H1 (cell line): ENCODE data around the gene CASZ1. TPM values are rescaled to one million over a fixed set of nuclear protein-coding genes. Genes with fewer than 3 reads are reported as not detected.

ENCODE experiments used
- CTCF ChIA-PET: fragments of 300-600 bp; sonication (Branson Sonifier 250); formaldehyde crosslinking; loops from one replicate; lab custom pipeline; 2021; ENCODE audit not compliant: partially characterized antibody; lab: Charles Lee
- POLR2A ChIA-PET: fragments of 300-600 bp; sonication (Branson Sonifier 250); formaldehyde crosslinking; loops from one replicate; lab custom pipeline; 2021; ENCODE audit warnings: inconsistent platforms; ENCODE audit not compliant: partially characterized antibody; lab: Charles Lee
- DNase-seq, 2 experiments: peaks; one replicate each; pipeline versions ENCODE4 v3.0.0 to v3.0.0-alpha.2; 2010 to 2022; ENCODE audit warnings: low spot score in 2 of 2, low read depth in 1 of 2, mixed read lengths in 1 of 2
- FAIRE-seq: peaks from 2 replicates; lab custom pipeline; 2011; peaks lifted over from hg19 to GRCh38; lab: Jason Lieb, UNC
- H2AFZ ChIP-seq: 2 replicates; pipeline ENCODE4 v1.8.1; 2012; ENCODE audit warnings: low read length, inconsistent platforms
- H2AK5ac ChIP-seq: 2 replicates; pipeline ENCODE4 v1.6.1; 2013; ENCODE audit warnings: low read depth, low read length
- H2BK120ac ChIP-seq: replicated peaks from 2 replicates; pipeline ENCODE3; 2013; ENCODE audit warnings: low read depth, low read length, inconsistent platforms
- H2BK12ac ChIP-seq: 2 replicates; pipeline ENCODE4 v1.6.1; 2013; ENCODE audit warnings: low read depth, low read length
- H2BK15ac ChIP-seq: 2 replicates; pipeline ENCODE4 v1.6.1; 2013; ENCODE audit warnings: low read length
- H2BK20ac ChIP-seq: 2 replicates; pipeline ENCODE4 v1.6.1; 2013; ENCODE audit warnings: low read length
- H2BK5ac ChIP-seq: 2 replicates; pipeline ENCODE4 v1.6.1; 2013; ENCODE audit warnings: low read depth, low read length
- H3K14ac ChIP-seq: 2 replicates; pipeline ENCODE4 v1.6.1; 2013; ENCODE audit warnings: inconsistent platforms; ENCODE audit not compliant: insufficient read length
- H3K18ac ChIP-seq: 2 replicates; pipeline ENCODE4 v1.6.1; 2013; ENCODE audit warnings: low read length; ENCODE audit errors: extremely low read depth
- H3K23ac ChIP-seq: 2 replicates; pipeline ENCODE4 v1.6.1; 2013; ENCODE audit warnings: inconsistent platforms; ENCODE audit not compliant: insufficient read length
- H3K23me2 ChIP-seq: 2 replicates; pipeline ENCODE4 v1.6.1; 2013; ENCODE audit warnings: low read depth, low read length
- H3K27ac ChIP-seq: 2 replicates; pipeline ENCODE4 v1.6.1; 2011; ENCODE audit warnings: low read depth, low read length, inconsistent platforms
- H3K27me3 ChIP-seq, 4 experiments: replicated peaks in 1 of 4; 1 replicate in 1 of 4; 2 replicates in 3 of 4; pipeline versions ENCODE4 v1.6.1 to v1.8.1; 2011 to 2013; ENCODE audit warnings: low read length in 3 of 4, mild to moderate bottlenecking in 3 of 4, inconsistent platforms in 2 of 4, mixed read lengths in 2 of 4, moderate library complexity in 1 of 4; ENCODE audit not compliant: control insufficient read depth in 3 of 4, insufficient read depth in 3 of 4; ENCODE audit errors: extremely low read depth in 1 of 4
- H3K36me3 ChIP-seq, 4 experiments: 2 replicates each; pipeline versions ENCODE4 v1.6.1 to v1.8.1; 2011 to 2013; ENCODE audit warnings: mild to moderate bottlenecking in 4 of 4, low read length in 3 of 4, moderate library complexity in 2 of 4, control low read depth in 1 of 4, inconsistent platforms in 1 of 4; ENCODE audit not compliant: insufficient read depth in 4 of 4, control insufficient read depth in 2 of 4
- H3K4ac ChIP-seq: replicated peaks from 2 replicates; pipeline ENCODE3; 2013; ENCODE audit warnings: low read length, low read depth, mixed read lengths, inconsistent platforms; ENCODE audit not compliant: insufficient read length
- H3K4me1 ChIP-seq, 4 experiments: replicated peaks in 1 of 4; 1 replicate in 1 of 4; 2 replicates in 3 of 4; pipeline versions ENCODE4 v1.6.1 to v1.8.1; 2011 to 2013; ENCODE audit warnings: low read length in 3 of 4, inconsistent platforms in 2 of 4, mixed read lengths in 1 of 4; ENCODE audit not compliant: insufficient read depth in 4 of 4, control insufficient read depth in 3 of 4
- H3K4me2 ChIP-seq, 2 experiments: 2 replicates each; pipeline versions ENCODE4 v1.6.1 to v1.8.1; 2011 to 2013; ENCODE audit warnings: low read depth in 2 of 2, low read length in 2 of 2, control low read depth in 1 of 2, inconsistent platforms in 1 of 2, mild to moderate bottlenecking in 1 of 2; ENCODE audit not compliant: insufficient read depth in 1 of 2
- H3K4me3 ChIP-seq, 4 experiments: fragments of 200-600, 300-600 bp in 1 of 4; sonication (generic), shearing (Covaris generic), sonication (Bioruptor Twin) in 1 of 4; 2 replicates each; pipeline versions ENCODE4 v1.5.1 to v1.8.1; 2011 to 2016; ENCODE audit warnings: low read length in 4 of 4, low read depth in 3 of 4, control low read depth in 2 of 4, inconsistent platforms in 2 of 4, mild to moderate bottlenecking in 2 of 4, mixed read lengths in 1 of 4, moderate library complexity in 1 of 4; ENCODE audit not compliant: insufficient read depth in 2 of 4; ENCODE audit errors: extremely low read depth in 1 of 4
- H3K56ac ChIP-seq: replicated peaks from 2 replicates; pipeline ENCODE3; 2013; ENCODE audit warnings: low read depth, mild to moderate bottlenecking, mixed read lengths, low read length, inconsistent platforms; ENCODE audit not compliant: insufficient read length
- H3K79me1 ChIP-seq: 2 replicates; pipeline ENCODE4 v1.6.1; 2013; ENCODE audit warnings: low read depth, low read length, control low read depth
- H3K79me2 ChIP-seq, 2 experiments: 2 replicates each; pipeline versions ENCODE4 v1.6.1 to v1.8.1; 2012 to 2013; ENCODE audit warnings: low read length in 2 of 2, mild to moderate bottlenecking in 2 of 2, inconsistent platforms in 1 of 2; ENCODE audit not compliant: insufficient read depth in 2 of 2, control insufficient read depth in 1 of 2
- H3K9ac ChIP-seq, 4 experiments: replicated peaks in 1 of 4; 1 replicate in 1 of 4; 2 replicates in 3 of 4; pipeline versions ENCODE4 v1.6.1 to v1.8.1; 2011 to 2013; ENCODE audit warnings: low read depth in 3 of 4, low read length in 3 of 4, control low read depth in 2 of 4, mild to moderate bottlenecking in 2 of 4, moderate library complexity in 2 of 4, inconsistent platforms in 1 of 4; ENCODE audit errors: extremely low read depth in 1 of 4
- H3K9me3 ChIP-seq, 2 experiments: 2 replicates each; pipeline versions ENCODE4 v1.6.1 to v1.8.1; 2012 to 2013; ENCODE audit warnings: mild to moderate bottlenecking in 2 of 2, moderate library complexity in 2 of 2, control low read depth in 1 of 2, inconsistent platforms in 1 of 2, low read depth in 1 of 2, low read length in 1 of 2, mixed read lengths in 1 of 2; ENCODE audit not compliant: insufficient read depth in 2 of 2
- H4K20me1 ChIP-seq, 2 experiments: replicated peaks in 1 of 2; 2 replicates each; pipeline versions ENCODE3 to v1.8.1; 2011 to 2013; ENCODE audit warnings: inconsistent platforms in 2 of 2, low read length in 2 of 2, mild to moderate bottlenecking in 1 of 2; ENCODE audit not compliant: insufficient read depth in 2 of 2, control insufficient read depth in 1 of 2
- H4K5ac ChIP-seq: 2 replicates; pipeline ENCODE4 v1.6.1; 2013; ENCODE audit warnings: low read length, low read depth, mixed read lengths, inconsistent platforms; ENCODE audit not compliant: insufficient read length
- H4K8ac ChIP-seq: 2 replicates; pipeline ENCODE4 v1.8.0; 2013; ENCODE audit warnings: mild to moderate bottlenecking, moderate library complexity, low read length, inconsistent platforms; ENCODE audit not compliant: insufficient read depth; ENCODE audit errors: extremely low read depth
- H4K91ac ChIP-seq: replicated peaks from 2 replicates; pipeline ENCODE3; 2013; ENCODE audit warnings: low read length, mixed read lengths, inconsistent platforms; ENCODE audit not compliant: insufficient read length
- BCL11A ChIP-seq, 2 experiments: IDR thresholded peaks; one replicate each; pipeline ENCODE4 v1.6.1; 2011; ENCODE audit warnings: low read depth in 2 of 2, low read length in 2 of 2, mild to moderate bottlenecking in 2 of 2
- CREB1 ChIP-seq: IDR thresholded peaks from 2 replicates; pipeline ENCODE4 v1.6.1; 2012; ENCODE audit warnings: inconsistent platforms
- EGR1 ChIP-seq: IDR thresholded peaks from 2 replicates; pipeline ENCODE4 v1.6.1; 2011; ENCODE audit warnings: low read depth, low read length, borderline replicate concordance
- MAFK ChIP-seq: IDR thresholded peaks from 2 replicates; pipeline ENCODE4 v1.6.1; 2012; ENCODE audit warnings: low read depth, mild to moderate bottlenecking, improper control_type of control experiment, low read length
- NRF1 ChIP-seq: IDR thresholded peaks from 2 replicates; pipeline ENCODE4 v1.6.1; 2011; ENCODE audit warnings: mild to moderate bottlenecking, low read depth, low read length, improper control_type of control experiment
- PHF8 ChIP-seq: fragments of 200-600 bp; sonication (generic); conservative IDR thresholded peaks from 2 replicates; pipeline ENCODE4 v1.7.1; 2012; ENCODE audit warnings: low read depth, mild to moderate bottlenecking, inconsistent platforms, low read length, moderate library complexity
- RBBP5 ChIP-seq: IDR thresholded peaks from 2 replicates; pipeline ENCODE4 v1.7.1; 2012; ENCODE audit warnings: low read depth, mild to moderate bottlenecking, inconsistent platforms, low read length, moderate library complexity, borderline replicate concordance
- RXRA ChIP-seq: IDR thresholded peaks from 2 replicates; pipeline ENCODE4 v1.6.1; 2011; ENCODE audit warnings: low read depth, mild to moderate bottlenecking, low read length, moderate library complexity; ENCODE audit not compliant: insufficient read depth
- SP1 ChIP-seq: IDR thresholded peaks from 2 replicates; pipeline ENCODE4 v1.6.1; 2011; ENCODE audit warnings: low read depth, low read length
- SRF ChIP-seq: IDR thresholded peaks from 2 replicates; pipeline ENCODE4 v1.6.1; 2011; ENCODE audit warnings: mild to moderate bottlenecking, low read depth, low read length, moderate library complexity
- SUZ12 ChIP-seq: fragments of 200-600 bp; sonication (generic); IDR thresholded peaks from 2 replicates; pipeline ENCODE4 v1.6.1; 2012; ENCODE audit warnings: mild to moderate bottlenecking, inconsistent platforms, low read length, moderate library complexity, mixed read lengths
- YY1 ChIP-seq: IDR thresholded peaks from 2 replicates; pipeline ENCODE4 v1.6.1; 2011; ENCODE audit warnings: low read depth, mild to moderate bottlenecking, low read length
- WGBS, 2 experiments: shearing (Covaris generic) in 1 of 2; methylation state at CpG; one replicate each; pipeline versions ENCODE4 v1.1.6 to v1.1.7; 2013 to 2015; ENCODE audit warnings: low lambda C conversion rate in 2 of 2, mixed read lengths in 2 of 2, inconsistent platforms in 1 of 2, low coverage in 1 of 2, missing lambda C conversion rate in 1 of 2; ENCODE audit not compliant: insufficient replicate concordance in 2 of 2, insufficient coverage in 1 of 2, insufficient read length in 1 of 2; ENCODE audit errors: extremely low coverage in 1 of 2, missing lambda C conversion rate in 1 of 2; 5-methylcytosine and 5-hydroxymethylcytosine counted together
- polyA plus RNA-seq, 7 experiments: library from polyadenylated mRNA; depleted of rRNA in 3 of 7; stranded (reverse) in 5 of 7; unstranded in 2 of 7; fragments of >200 nt in 5 of 7; fragments of 200-250 nt in 2 of 7; gene quantifications; 1 replicate in 5 of 7; 2 replicates in 1 of 7; 4 replicates in 1 of 7; pipeline versions ENCODE4 v1.2.1 to v1.2.3, GENCODE V29; 2011 to 2013; ENCODE audit warnings: missing spikeins in 2 of 7, mixed read lengths in 2 of 7
- total RNA-seq: library from RNA; stranded (reverse); fragmentation: NEBNext Ultra II Directional; extraction: Animal tissue kit (Norgen Biotek cat#: 25700); gene quantifications from 2 replicates; pipeline ENCODE4 v1.2.1, GENCODE V29; 2021
- TF ChIP-seq, protein P1 (sequence below): IDR thresholded peaks from 2 replicates; pipeline ENCODE4 v1.6.1; 2012; ENCODE audit warnings: inconsistent platforms

The CASZ1 gene
- total and polyA plus RNA-seq, 2 of the 8 experiments (the other 6 are each of a cell fraction or from before 2014, with no cell fraction given), result 4.4 to 7.7 TPM

DNA sequence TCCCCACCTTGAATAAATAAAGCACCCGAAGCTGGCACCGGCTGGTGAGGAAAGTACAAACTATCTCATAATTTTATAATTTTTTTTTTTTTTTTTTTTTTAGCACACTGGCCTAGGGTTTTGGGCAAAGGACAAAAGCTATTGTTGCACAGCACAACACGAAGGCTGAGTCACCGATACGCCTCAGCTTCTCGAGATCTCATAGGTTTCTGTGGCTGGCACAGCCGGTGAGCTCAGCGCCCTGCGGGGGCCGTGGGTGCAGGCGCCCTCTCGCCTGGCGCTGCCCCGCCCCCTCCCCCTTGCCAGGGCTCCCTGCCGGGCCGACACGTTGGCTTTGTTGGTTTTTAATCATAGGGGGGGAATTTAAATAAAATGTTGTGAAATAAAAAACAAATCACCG lies 17.2 kb downstream of the CASZ1 start:
- DNase-seq, result no peak
- 84% methylated on average over 16 of the region's 18 CpGs; no CpG with 5 or more reads in 1 of the 2 experiments for WGBS, 2 experiments
- Histone ChIP-seq H3K27ac (no peak overlapping the region), H3K56ac (no peak overlapping the region), H3K4me2 (no peak overlapping the region), H4K8ac (no peak overlapping the region), H3K9me3 (no peaks in the 10 kb centered on the region), H4K5ac (no peak overlapping the region), H2BK15ac (no peak overlapping the region), H3K4ac (no peak overlapping the region), H4K20me1 (peaks cover 0 to 8% of the 10 kb centered on the region in 2 experiments), H4K91ac (no peak overlapping the region), H3K9ac (no peak overlapping the region), H2BK120ac (no peak overlapping the region), H3K14ac (no peak overlapping the region), H2AK5ac (no peak overlapping the region), H2BK5ac (no peak overlapping the region), H2BK12ac (no peak overlapping the region), H2AFZ (no peak overlapping the region), H3K79me1 (no peaks in the 10 kb centered on the region; the same call in 1 of the 2 replicates), H3K23ac (no peak overlapping the region), H2BK20ac (no peak overlapping the region), H3K36me3 (no peaks in the 10 kb centered on the region; a peak in 2 of 8 replicates), H3K4me1 (peaks cover 0 to 7% (median 0%) of the 10 kb centered on the region in 4 experiments; a peak in 2 of 7 replicates), H3K23me2 (peaks cover 11% of the 10 kb centered on the region; the same call in 1 of the 2 replicates), H3K27me3 (no peaks in the 10 kb centered on the region), H3K18ac (no peak overlapping the region), H3K79me2 (no peaks in the 10 kb centered on the region; a peak in 1 of 4 replicates), H3K4me3 (no peak overlapping the region)
- no peak for FAIRE-seq
- no peak for TF ChIP-seq YY1
- TF ChIP-seq, protein P1, sequence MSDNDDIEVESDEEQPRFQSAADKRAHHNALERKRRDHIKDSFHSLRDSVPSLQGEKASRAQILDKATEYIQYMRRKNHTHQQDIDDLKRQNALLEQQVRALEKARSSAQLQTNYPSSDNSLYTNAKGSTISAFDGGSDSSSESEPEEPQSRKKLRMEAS, result no peak
- TF ChIP-seq CREB1, result no peak
- TF ChIP-seq SUZ12, result no peak
- TF ChIP-seq RBBP5, result no peak
- TF ChIP-seq SRF, result no peak
- TF ChIP-seq RXRA, result no peak
- no peak for TF ChIP-seq NRF1
- TF ChIP-seq EGR1, result no peak
- no peak for TF ChIP-seq SP1
- no peak for TF ChIP-seq MAFK
- TF ChIP-seq PHF8, result no peak
- TF ChIP-seq BCL11A (IDR thresholded peaks at IDR 0.05; ENCODE audit: low read depth in 2 of 2, low read length in 2 of 2), result no peak
- POLR2A ChIA-PET, result no interaction called here
- CTCF ChIA-PET, result interaction anchor here (0.9 to 2.3 kb wide), 5 partner anchors 8 to 249 kb away, joined by 3 to 7 read pairs (median 5); no protein-coding TSS in a partner anchor
